Fibroblast of lung (primary cell): ENCODE data around the gene LTB.

Experiments
- CTCF ChIP-seq, 2 donors: IDR thresholded peaks in 1 of 2; conservative IDR thresholded peaks in 1 of 2; 1 replicate in 1 of 2; 2 replicates in 1 of 2; pipeline ENCODE4 v1.5.1; 2011 to 2012; ENCODE audit warnings: low read length in 2 of 2, control low read depth in 1 of 2, inconsistent platforms in 1 of 2, low read depth in 1 of 2, mild to moderate bottlenecking in 1 of 2
- EZH2 ChIP-seq: IDR thresholded peaks from 2 replicates; pipeline ENCODE4 v1.5.1; 2012; ENCODE audit warnings: low read length, control low read depth, mild to moderate bottlenecking; ENCODE audit errors: missing control alignments

GRCh38 chr6:31548544-31548873 lies 33.7 kb downstream of the LTB start:
- no peak for TF ChIP-seq CTCF (conservative IDR thresholded peaks at IDR 0.05 in 1 of 2, IDR thresholded peaks at IDR 0.05 in 1 of 2; ENCODE audit: low read depth in 1 of 2, low read length in 2 of 2)
- TF ChIP-seq EZH2, result no peak
